Cardiac ventricle fibroblast (primary cell): Measurements from ENCODE around the gene SLC16A8. TPM values are rescaled to one million over a fixed set of nuclear protein-coding genes. Genes with fewer than 3 reads are reported as not detected.

Experiments
- total RNA-seq: library from RNA; depleted of rRNA; stranded (reverse); fragments of >200 nt; gene quantifications from 2 replicates; pipeline ENCODE4 v1.2.3, GENCODE V29; 2015

The SLC16A8 gene
- 0.34 and 0.62 TPM in 2 replicates for total RNA-seq

GRCh38 chr22:38083931-38084631 is at the start of gene SLC16A8:
Gene SLC16A8, minus strand, starts transcription at chr22:38084184. Its CDS starts 1,311 bp downstream, at chr22:38082873.

GRCh38 chr22:38110008-38110862 is 26.3 kb upstream of the SLC16A8 start, which contains the start of gene BAIAP2L2:
Gene BAIAP2L2, minus strand, starts transcription at chr22:38110684. Its CDS starts 159 bp downstream, at chr22:38110525.

GRCh38 chr22:38056969-38057891 is 26.8 kb downstream of the SLC16A8 start, which contains the start of gene PICK1:
Gene PICK1, plus strand, starts transcription at chr22:38057404. Its CDS starts 406 bp downstream, at chr22:38057810.

Other genes with a start within 250 kb of the SLC16A8 start
- 29.6 and 39.3 TPM in 2 replicates for gene ANKRD54, start 239.8 kb downstream of the SLC16A8 start, total RNA-seq
- 351 and 413 TPM in 2 replicates for gene EIF3L, start 234.8 kb downstream of the SLC16A8 start, total RNA-seq
- 24.8 and 26.9 TPM in 2 replicates for gene MICALL1, start 177.9 kb downstream of the SLC16A8 start, total RNA-seq
- gene C22orf23, start 130.6 kb downstream of the SLC16A8 start, total RNA-seq: 0.12 and 0.49 TPM in 2 replicates
- gene POLR2F, start 130.5 kb downstream of the SLC16A8 start, total RNA-seq: 65.2 and 110 TPM in 2 replicates
- gene SOX10, start 99.6 kb downstream of the SLC16A8 start, total RNA-seq: not detected in 2 replicates
- gene PICK1, start 26.8 kb downstream of the SLC16A8 start, total RNA-seq: 6.1 and 12.9 TPM in 2 replicates
- 3.1 and 3.4 TPM in 2 replicates for gene BAIAP2L2, start 26.5 kb upstream of the SLC16A8 start, total RNA-seq
- 12.3 and 18.7 TPM in 2 replicates for gene PLA2G6, start 97.6 kb upstream of the SLC16A8 start, total RNA-seq
- gene MAFF, start 117.8 kb upstream of the SLC16A8 start, total RNA-seq: 10.5 and 14.5 TPM in 2 replicates
- 41.1 and 57.6 TPM in 2 replicates for gene TMEM184B, start 188.8 kb upstream of the SLC16A8 start, total RNA-seq
- 38.1 and 47.5 TPM in 2 replicates for gene CSNK1E, start 233.2 kb upstream of the SLC16A8 start, total RNA-seq